ENCODE measurements around the gene RGL4. TPM values are rescaled to one million over a fixed set of nuclear protein-coding genes. Genes with fewer than 3 reads are reported as not detected.
A peak's percentile ranks its signal among the peaks of the same experiment; 100 is the strongest.
"Not testable (repeated sequence)": the region's sequence is repeated elsewhere in the genome, so short reads cannot be mapped to it uniquely, and the experiment has no call there.

The RGL4 gene
- total and polyA plus RNA-seq, 5 donors, result 0.45 TPM; not detected in 4

DNA sequence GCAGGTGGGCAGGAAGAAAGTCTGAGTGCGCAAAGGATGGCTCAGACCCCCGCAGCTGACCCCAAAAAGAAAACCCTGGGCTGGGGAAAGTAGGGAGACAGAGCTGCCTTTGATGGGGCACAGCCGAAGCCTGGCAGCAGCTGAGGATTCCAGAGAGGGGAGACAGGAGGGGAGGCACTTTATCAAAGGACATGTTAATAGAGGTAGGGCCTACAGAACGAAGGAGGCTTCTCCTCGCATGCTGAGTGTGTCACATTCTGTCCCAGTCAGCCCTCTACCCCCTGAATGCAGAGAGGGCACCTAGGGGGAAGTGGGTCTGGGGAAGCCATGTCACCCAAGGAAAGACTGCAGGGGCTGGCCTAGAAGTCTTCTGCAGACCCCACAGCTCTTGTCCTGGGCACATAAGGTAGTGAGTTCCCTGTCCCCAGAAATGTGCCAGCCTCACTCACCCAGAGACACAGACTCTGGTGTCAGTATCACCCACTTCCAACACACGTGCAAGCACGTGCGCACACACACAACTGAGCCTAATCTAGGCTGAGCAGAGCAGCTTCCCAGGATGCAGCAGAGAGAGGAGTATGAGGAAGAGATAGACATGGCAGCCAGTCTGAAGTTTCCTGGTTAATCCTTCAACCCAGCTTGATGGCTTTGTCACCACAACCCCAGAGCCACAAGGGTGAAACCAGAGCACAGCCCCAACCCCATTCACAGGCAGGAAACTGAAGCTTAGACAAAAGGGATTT lies 18.3 kb upstream of the RGL4 start:
- ATAC-seq; H3K27ac ChIP-seq (ENCODE audit: low read length); H3K4me3 ChIP-seq (ENCODE audit: low read length); H3K27me3 ChIP-seq (ENCODE audit: control insufficient read depth, insufficient read depth); H3K9me3 ChIP-seq (ENCODE audit: control insufficient read depth, low read length); DNase-seq; intact Hi-C loops (cut with DNase I); H3K4me1 ChIP-seq (ENCODE audit: control insufficient read depth, insufficient read depth, low read length): not testable (repeated sequence)
- WGBS, result 91% methylated on average over 8 of the region's 8 CpGs

DNA sequence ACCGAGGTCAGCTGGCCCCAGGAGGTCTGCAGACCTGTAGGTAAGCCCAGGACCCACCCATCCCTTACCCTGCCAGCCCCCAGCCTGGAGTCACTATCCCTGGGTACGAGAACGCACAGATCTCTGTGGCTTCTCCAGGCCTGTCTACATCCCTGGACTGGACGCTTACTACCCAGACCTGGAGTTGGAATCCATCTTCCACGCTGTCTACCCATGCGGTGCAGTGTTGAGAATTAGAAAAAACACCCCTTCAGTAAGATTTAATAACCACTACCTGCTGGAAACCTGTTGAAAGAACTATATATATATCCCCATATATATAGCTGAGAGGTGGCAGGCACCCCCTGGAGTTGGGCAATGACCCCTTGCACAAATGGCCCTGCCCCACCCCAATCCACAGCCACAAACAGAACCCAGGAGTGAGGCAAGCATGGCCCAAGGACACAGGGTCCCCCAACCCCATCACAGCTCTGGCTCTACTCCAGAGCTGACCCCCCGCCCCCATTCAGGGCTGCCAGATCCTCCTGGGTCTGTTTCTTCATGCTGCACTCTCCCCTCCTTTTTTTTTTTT lies 17.7 kb upstream of the RGL4 start:
- Histone ChIP-seq H3K4me1 (ENCODE audit: control insufficient read depth, insufficient read depth, low read length) (no peaks in the 10 kb centered on the region), H3K9me3 (ENCODE audit: control insufficient read depth, low read length) (no peaks in the 10 kb centered on the region), H3K4me3 (ENCODE audit: low read length) (no peak overlapping the region), H3K27me3 (ENCODE audit: control insufficient read depth, insufficient read depth) (no peaks in the 10 kb centered on the region), H3K27ac (ENCODE audit: low read length) (no peak overlapping the region)
- 81% methylated on average over 7 of the region's 7 CpGs for WGBS
- intact Hi-C loops (cut with DNase I), result no loop called here
- DNase-seq (no peak), ATAC-seq (no peak)

DNA sequence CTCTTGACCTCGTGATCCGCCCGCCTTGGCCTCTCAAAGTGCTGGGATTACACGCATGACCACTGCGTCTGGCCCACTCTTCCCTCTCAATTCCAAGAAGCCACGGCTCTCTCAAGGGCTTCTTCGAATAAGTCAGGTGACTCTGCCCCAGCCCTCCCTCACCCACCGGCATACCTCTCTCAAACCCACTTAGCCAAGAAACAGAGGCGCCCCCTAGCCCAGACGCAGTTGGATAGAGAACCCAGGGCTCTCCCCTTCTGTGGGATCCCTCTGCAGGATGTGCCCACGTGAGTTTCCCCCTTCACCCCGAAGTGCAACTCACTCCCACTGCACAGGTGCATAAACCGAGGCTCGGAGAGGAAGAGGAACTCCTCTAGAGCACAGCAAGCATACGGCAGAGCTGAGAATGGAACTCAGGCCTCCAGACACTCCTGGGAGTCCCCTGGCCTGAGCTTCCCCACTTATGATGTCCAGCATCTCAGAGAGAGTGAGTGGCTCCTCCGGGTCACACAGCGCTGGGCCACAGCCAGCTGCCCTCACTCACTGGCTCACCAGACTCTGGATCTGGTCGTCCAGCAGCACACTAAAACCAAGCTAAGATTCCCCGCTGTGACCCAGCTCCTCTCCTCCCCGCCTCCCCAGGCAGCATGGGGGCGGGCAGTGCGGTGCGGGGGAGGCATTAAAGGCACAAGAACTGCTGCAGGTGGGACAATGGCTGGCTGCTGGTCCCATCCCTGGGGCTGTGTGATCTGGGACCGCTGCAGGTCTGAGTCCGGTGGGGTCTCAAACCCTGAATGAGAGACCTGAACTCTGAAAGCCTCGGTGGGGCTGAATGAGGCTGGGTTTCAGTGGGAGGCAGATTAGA lies 16.8 kb upstream of the RGL4 start:
- no peak overlapping the region for H3K4me3 ChIP-seq (ENCODE audit: low read length)
- no peaks in the 10 kb centered on the region for H3K4me1 ChIP-seq (ENCODE audit: control insufficient read depth, insufficient read depth, low read length)
- H3K27me3 ChIP-seq (ENCODE audit: control insufficient read depth, insufficient read depth), result no peaks in the 10 kb centered on the region
- intact Hi-C loops (cut with DNase I), result no loop called here
- 88% methylated on average over 26 of the region's 26 CpGs for WGBS
- no peak for ATAC-seq
- DNase-seq, result no peak
- no peaks in the 10 kb centered on the region for H3K9me3 ChIP-seq (ENCODE audit: control insufficient read depth, low read length)
- H3K27ac ChIP-seq (ENCODE audit: low read length), result no peak overlapping the region

DNA sequence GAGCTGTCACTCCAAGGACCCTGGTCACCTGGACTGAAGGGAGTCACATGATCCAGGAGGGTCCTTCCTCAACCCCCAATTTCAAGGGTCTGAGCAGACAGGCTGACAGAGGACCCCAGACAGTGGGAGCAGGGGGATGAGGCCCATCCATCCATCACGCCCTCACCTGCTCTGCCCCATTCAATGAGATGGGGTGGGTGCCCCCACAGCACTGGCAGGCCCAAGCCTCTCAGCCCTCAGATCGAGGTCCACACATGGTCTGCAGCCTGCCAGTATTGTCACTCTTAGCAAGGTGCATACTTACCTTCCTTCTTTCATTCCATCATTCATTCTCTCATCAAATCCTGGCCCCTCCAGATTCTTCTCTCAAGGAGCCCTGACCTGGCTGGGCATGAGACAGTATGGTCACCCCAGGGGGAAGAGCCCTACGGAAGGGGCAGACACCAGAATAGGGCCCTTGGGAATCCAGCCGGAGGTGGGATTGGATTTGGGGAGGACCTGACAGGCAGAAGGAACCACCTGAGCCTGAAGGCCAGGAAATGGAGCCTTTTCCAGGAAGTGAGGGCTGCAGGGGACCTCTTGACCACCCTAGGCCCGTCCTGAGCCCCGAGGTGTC lies 15.8 kb upstream of the RGL4 start:
- WGBS, result 90% methylated on average over 6 of the region's 6 CpGs
- not testable (repeated sequence) for H3K27me3 ChIP-seq (ENCODE audit: control insufficient read depth, insufficient read depth); DNase-seq

DNA sequence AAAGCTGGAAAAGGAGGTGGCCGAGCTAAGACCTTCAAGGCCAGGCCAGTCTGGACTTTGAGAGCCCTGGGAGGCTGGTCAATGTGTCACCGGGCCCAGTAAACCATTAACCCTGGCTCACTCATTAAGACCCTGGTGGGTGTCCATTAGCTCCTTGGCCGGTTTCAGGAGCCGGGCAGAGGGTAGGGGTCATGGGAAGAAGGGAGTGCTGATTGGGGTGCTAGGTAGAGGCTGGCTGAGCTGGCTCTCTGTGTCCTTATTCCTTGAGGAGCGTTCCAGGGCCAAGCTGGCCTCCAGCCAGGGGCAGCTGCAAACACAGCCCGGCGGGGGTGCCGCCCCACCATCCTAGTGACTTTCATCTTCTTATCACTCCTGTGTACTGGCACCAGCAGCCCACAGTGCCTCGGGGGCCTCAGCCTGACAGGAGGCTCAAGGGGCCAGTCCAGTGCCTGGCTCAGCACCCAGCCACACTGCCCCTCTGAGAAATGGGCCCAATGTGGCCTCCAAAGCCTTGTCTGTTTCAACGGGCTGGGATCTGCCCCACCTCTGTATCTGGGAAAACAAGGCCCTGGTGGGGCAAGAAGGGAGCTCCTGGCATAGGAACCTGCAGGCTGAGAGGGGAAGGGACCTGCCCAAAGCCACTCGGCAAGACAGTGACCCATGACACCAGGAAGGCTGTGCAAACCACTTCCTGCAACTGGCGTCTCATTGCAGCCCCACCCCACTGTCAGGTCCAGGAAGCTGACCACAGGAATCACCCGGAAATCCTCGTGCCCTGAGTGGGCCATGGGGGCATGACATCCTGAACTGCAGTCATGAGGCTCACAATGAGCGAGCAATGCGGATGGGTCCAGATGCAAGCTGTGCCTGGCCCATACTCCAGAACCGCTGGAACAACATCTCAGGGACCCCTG lies 15.1 kb upstream of the RGL4 start:
- no peaks in the 10 kb centered on the region for H3K4me1 ChIP-seq (ENCODE audit: control insufficient read depth, insufficient read depth, low read length)
- peak in 1 of 3 donors; percentile 43 for DNase-seq
- no peak overlapping the region for H3K27ac ChIP-seq (ENCODE audit: low read length)
- 69% methylated on average over 17 of the region's 17 CpGs for WGBS
- intact Hi-C loops (cut with DNase I), result no loop called here
- peak; percentile 14 to 29 for ATAC-seq
- H3K4me3 ChIP-seq (ENCODE audit: low read length), result no peak overlapping the region
- no peaks in the 10 kb centered on the region for H3K27me3 ChIP-seq (ENCODE audit: control insufficient read depth, insufficient read depth)
- H3K9me3 ChIP-seq (ENCODE audit: control insufficient read depth, low read length), result no peaks in the 10 kb centered on the region

More for the DNA sequence above, 15.8 kb upstream of the RGL4 start:
- H3K4me3 ChIP-seq (ENCODE audit: low read length); H3K9me3 ChIP-seq (ENCODE audit: control insufficient read depth, low read length); H3K4me1 ChIP-seq (ENCODE audit: control insufficient read depth, insufficient read depth, low read length); H3K27ac ChIP-seq (ENCODE audit: low read length); intact Hi-C loops (cut with DNase I): not testable (repeated sequence)
- peak in 1 of 2 donors; percentile 3 for ATAC-seq

DNA sequence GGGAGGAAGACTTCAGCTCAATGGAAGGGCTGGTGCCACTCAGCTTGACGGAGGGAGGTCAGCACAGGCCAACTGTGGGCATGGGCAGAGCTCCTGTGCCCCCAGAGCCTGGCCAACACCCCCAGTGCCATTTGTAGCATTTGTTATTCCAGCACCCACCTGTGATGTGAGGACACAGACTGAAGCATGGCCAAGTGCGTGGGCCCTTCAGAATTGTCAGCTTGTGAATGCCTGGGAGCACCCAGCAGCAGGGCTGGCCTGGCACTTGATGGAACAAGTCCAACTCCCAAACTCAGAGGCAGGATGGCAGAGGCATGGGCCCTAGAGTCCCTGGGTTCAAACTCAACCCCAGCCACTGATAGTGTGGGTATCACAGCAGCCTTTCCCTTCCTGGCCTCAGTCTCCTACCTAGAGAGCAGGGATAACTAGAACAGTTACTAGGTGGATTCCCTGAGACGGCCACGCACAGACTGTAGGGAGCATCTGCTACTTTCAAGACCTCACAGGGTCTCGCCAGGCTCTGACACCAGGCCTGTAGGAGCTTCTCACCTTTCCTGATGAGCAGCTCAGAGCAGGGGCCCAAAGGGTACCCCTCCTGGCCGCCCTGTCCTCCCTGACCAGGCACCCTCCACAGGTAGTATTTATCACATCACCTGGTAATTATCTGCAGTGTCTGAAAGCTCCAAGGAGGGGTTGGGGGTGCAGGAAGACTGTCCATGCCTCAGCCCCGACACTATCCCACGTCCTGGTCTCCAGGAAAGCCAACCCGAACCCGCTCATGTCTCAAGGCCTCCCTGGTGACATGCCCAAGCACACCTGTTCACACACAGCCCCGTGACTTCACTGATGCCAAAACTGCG lies 13.7 kb upstream of the RGL4 start:
- H3K4me3 ChIP-seq (ENCODE audit: low read length); intact Hi-C loops (cut with DNase I); ATAC-seq; H3K27me3 ChIP-seq (ENCODE audit: control insufficient read depth, insufficient read depth); DNase-seq; H3K4me1 ChIP-seq (ENCODE audit: control insufficient read depth, insufficient read depth, low read length); H3K27ac ChIP-seq (ENCODE audit: low read length); H3K9me3 ChIP-seq (ENCODE audit: control insufficient read depth, low read length): not testable (repeated sequence)
- WGBS, result 96% methylated on average over 12 of the region's 12 CpGs

DNA sequence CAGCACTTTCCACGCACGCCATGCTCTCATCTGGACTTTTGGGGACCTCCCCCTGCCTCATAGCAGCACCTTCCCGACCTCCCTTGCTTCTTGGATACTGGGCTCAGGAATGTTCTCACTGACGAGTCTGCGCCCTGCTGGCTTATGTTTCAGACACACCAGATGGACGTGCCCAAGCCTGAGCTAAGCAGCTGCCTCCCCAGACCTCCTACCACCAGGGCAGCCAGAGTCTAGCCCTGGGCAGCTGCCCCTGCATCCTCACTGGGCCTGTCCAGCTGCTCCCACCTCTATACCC lies 13.2 kb upstream of the RGL4 start:
- H3K4me3 ChIP-seq (ENCODE audit: low read length), result no peak overlapping the region
- DNase-seq (no peak), ATAC-seq (no peak)
- no peaks in the 10 kb centered on the region for H3K4me1 ChIP-seq (ENCODE audit: control insufficient read depth, insufficient read depth, low read length)
- H3K27me3 ChIP-seq (ENCODE audit: control insufficient read depth, insufficient read depth), result no peaks in the 10 kb centered on the region
- WGBS, result 86% methylated on average over 6 of the region's 6 CpGs
- intact Hi-C loops (cut with DNase I), result no loop called here
- H3K27ac ChIP-seq (ENCODE audit: low read length), result no peak overlapping the region
- H3K9me3 ChIP-seq (ENCODE audit: control insufficient read depth, low read length), result no peaks in the 10 kb centered on the region

DNA sequence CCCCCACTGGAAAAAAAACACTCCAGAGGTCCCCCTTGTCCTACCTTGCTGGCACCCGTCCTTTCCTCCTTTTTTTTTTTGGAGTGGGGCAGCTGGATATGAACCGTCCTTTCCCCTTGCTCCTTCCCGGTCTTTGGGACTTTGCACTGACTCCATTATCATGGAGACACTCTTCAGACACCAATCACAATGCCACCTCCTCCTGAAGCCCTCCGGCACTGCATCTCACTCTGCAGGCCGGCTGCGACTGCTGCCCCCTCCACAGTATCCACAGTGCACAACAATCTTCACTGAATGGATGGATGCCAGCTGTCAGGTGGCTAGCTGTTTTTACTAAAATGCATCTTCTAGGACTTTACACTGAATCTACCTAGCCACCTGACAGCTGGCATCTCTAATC lies 12.7 kb upstream of the RGL4 start:
- Histone ChIP-seq H3K9me3 (ENCODE audit: control insufficient read depth, low read length) (no peaks in the 10 kb centered on the region), H3K4me3 (ENCODE audit: low read length) (no peak overlapping the region), H3K27ac (ENCODE audit: low read length) (no peak overlapping the region), H3K27me3 (ENCODE audit: control insufficient read depth, insufficient read depth) (no peaks in the 10 kb centered on the region), H3K4me1 (ENCODE audit: control insufficient read depth, insufficient read depth, low read length) (no peaks in the 10 kb centered on the region)
- ATAC-seq (no peak), DNase-seq (no peak)
- intact Hi-C loops (cut with DNase I), result no loop called here
- WGBS, result 91% methylated on average over 6 of the region's 6 CpGs

DNA sequence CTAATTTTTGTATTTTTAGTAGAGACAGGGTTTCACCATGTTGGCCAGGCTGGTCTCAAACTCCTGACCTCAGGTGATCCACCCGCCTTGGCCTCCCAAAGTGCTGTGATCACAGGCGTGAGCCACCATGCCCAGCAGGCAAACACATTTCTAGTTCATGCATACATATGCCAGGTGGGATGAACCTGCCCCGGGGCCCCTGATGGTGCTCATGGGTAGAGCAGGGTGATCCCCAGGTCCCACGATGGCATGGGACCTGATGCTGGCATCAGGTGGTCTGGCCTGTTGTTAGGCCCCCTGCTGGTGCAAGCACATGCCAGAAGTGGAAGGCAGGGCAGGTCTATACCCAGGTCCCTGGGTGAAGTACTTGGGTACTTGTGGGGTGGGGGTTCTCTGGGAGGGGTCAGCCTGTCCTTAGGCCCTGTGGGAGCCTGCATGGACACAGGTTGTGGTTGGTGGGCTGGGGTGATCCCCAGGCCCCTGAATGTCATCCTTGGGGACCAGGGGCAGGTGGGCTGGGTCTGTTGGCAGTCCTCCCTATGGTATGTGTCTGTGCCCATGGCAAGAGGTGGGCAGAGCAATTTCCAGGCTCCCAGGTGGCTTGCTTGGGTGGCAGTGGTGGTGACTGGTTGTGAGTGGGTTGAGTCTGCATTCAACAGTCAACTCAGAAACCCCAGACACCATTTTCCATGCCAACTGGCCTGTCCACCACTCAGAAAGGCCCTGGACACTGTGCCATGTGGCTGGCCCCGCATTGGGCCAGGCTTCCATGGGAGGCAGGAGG lies 9.6 kb upstream of the RGL4 start:
- no peaks in the 10 kb centered on the region for H3K9me3 ChIP-seq (ENCODE audit: control insufficient read depth, low read length)
- WGBS, result 94% methylated on average over 5 of the region's 5 CpGs
- intact Hi-C loops (cut with DNase I), result no loop called here
- DNase-seq, result no peak
- no peaks in the 10 kb centered on the region for H3K27me3 ChIP-seq (ENCODE audit: control insufficient read depth, insufficient read depth)
- H3K4me1 ChIP-seq (ENCODE audit: control insufficient read depth, insufficient read depth, low read length), result peaks cover 12% of the 10 kb centered on the region
- ATAC-seq, result no peak
- no peak overlapping the region for H3K27ac ChIP-seq (ENCODE audit: low read length)
- no peak overlapping the region for H3K4me3 ChIP-seq (ENCODE audit: low read length)

Measured in right cardiac atrium (tissue), 5 donors.